ENCODE data around the gene CKAP5. TPM values are rescaled to one million over a fixed set of nuclear protein-coding genes. Genes with fewer than 3 reads are reported as not detected.

The CKAP5 gene
- total and polyA plus RNA-seq, 4 donors = 12.0 to 64.5 (median 39.0) TPM

- DNase-seq = no peak
Measured at GRCh38 chr11:46860218-46860617, 14.1 kb upstream of the CKAP5 start.

GRCh38 chr11:46858920-46859546 lies 13.0 kb upstream of the CKAP5 start:
- H3K27ac ChIP-seq (ENCODE audit: low read depth in 1 of 2, low read length in 2 of 2) = no peak overlapping the region

More at GRCh38 chr11:46860218-46860617, 14.1 kb upstream of the CKAP5 start:
- Histone ChIP-seq H3K27me3 (ENCODE audit: control insufficient read depth in 1 of 2, insufficient read depth in 2 of 2, low read length in 1 of 2) (no peaks in the 10 kb centered on the region), H3K4me3 (ENCODE audit: low read length in 2 of 2) (no peak overlapping the region), H3K9me3 (ENCODE audit: control insufficient read depth, low read length) (no peaks in the 10 kb centered on the region), H3K27ac (ENCODE audit: low read depth in 1 of 2, low read length in 2 of 2) (no peak overlapping the region), H3K36me3 (ENCODE audit: control insufficient read depth in 1 of 2, insufficient read depth in 2 of 2, low read length in 1 of 2) (peaks cover 0 to 1% of the 10 kb centered on the region in 2 donors), H3K4me1 (ENCODE audit: control insufficient read depth in 1 of 2, insufficient read depth in 2 of 2, low read length in 2 of 2) (no peaks in the 10 kb centered on the region)
- 7 to 17% methylated on average over 4 of the region's 4 CpGs for WGBS, 2 donors
- ATAC-seq (ENCODE audit: low FRiP score) = no peak
- intact Hi-C loops (cut with DNase I) = no loop called here

GRCh38 chr11:46857666-46858065 lies 11.6 kb upstream of the CKAP5 start:
- Histone ChIP-seq H3K27ac (ENCODE audit: low read depth in 1 of 2, low read length in 2 of 2) (no peak overlapping the region), H3K36me3 (ENCODE audit: control insufficient read depth in 1 of 2, insufficient read depth in 2 of 2, low read length in 1 of 2) (no peaks in the 10 kb centered on the region), H3K4me3 (ENCODE audit: low read length in 2 of 2) (no peak overlapping the region), H3K4me1 (ENCODE audit: control insufficient read depth in 1 of 2, insufficient read depth in 2 of 2, low read length in 2 of 2) (no peaks in the 10 kb centered on the region), H3K9me3 (ENCODE audit: control insufficient read depth, low read length) (no peaks in the 10 kb centered on the region), H3K27me3 (ENCODE audit: control insufficient read depth in 1 of 2, insufficient read depth in 2 of 2, low read length in 1 of 2) (no peaks in the 10 kb centered on the region)
- ATAC-seq (ENCODE audit: low FRiP score) (no peak), DNase-seq (no peak)
- intact Hi-C loops (cut with DNase I) = no loop called here
- WGBS, 2 donors = 76 to 85% methylated on average over 4 of the region's 4 CpGs

More at GRCh38 chr11:46858920-46859546, 13.0 kb upstream of the CKAP5 start:
- DNase-seq (no peak), ATAC-seq (ENCODE audit: low FRiP score) (no peak)
- H3K4me3 ChIP-seq (ENCODE audit: low read length in 2 of 2) = no peak overlapping the region
- intact Hi-C loops (cut with DNase I) = no loop called here
- H3K27me3 ChIP-seq (ENCODE audit: control insufficient read depth in 1 of 2, insufficient read depth in 2 of 2, low read length in 1 of 2) = no peaks in the 10 kb centered on the region
- no peaks in the 10 kb centered on the region for H3K4me1 ChIP-seq (ENCODE audit: control insufficient read depth in 1 of 2, insufficient read depth in 2 of 2, low read length in 2 of 2)
- WGBS, 2 donors = 53 to 63% methylated on average over 12 of the region's 12 CpGs
- no peaks in the 10 kb centered on the region for H3K36me3 ChIP-seq (ENCODE audit: control insufficient read depth in 1 of 2, insufficient read depth in 2 of 2, low read length in 1 of 2)
- no peaks in the 10 kb centered on the region for H3K9me3 ChIP-seq (ENCODE audit: control insufficient read depth, low read length)

- H3K27ac ChIP-seq (ENCODE audit: low read depth in 1 of 2, low read length in 2 of 2) = no peak overlapping the region
- ATAC-seq (ENCODE audit: low FRiP score) = no peak
- no peak for DNase-seq
Measured at GRCh38 chr11:46856605-46857343, 10.7 kb upstream of the CKAP5 start.

GRCh38 chr11:46855863-46856262 lies 9.8 kb upstream of the CKAP5 start:
- Histone ChIP-seq H3K4me3 (ENCODE audit: low read length in 2 of 2) (no peak overlapping the region), H3K27me3 (ENCODE audit: control insufficient read depth in 1 of 2, insufficient read depth in 2 of 2, low read length in 1 of 2) (no peaks in the 10 kb centered on the region), H3K36me3 (ENCODE audit: control insufficient read depth in 1 of 2, insufficient read depth in 2 of 2, low read length in 1 of 2) (no peaks in the 10 kb centered on the region), H3K27ac (ENCODE audit: low read depth in 1 of 2, low read length in 2 of 2) (no peak overlapping the region), H3K9me3 (ENCODE audit: control insufficient read depth, low read length) (no peaks in the 10 kb centered on the region), H3K4me1 (ENCODE audit: control insufficient read depth in 1 of 2, insufficient read depth in 2 of 2, low read length in 2 of 2) (no peaks in the 10 kb centered on the region)
- ATAC-seq (ENCODE audit: low FRiP score) (no peak), DNase-seq (no peak)
- WGBS, 2 donors = 99 to 100% methylated on average over 2 of the region's 2 CpGs
- intact Hi-C loops (cut with DNase I) = no loop called here

More at GRCh38 chr11:46856605-46857343, 10.7 kb upstream of the CKAP5 start:
- WGBS, 2 donors = 70 to 74% methylated on average over 5 of the region's 5 CpGs
- Histone ChIP-seq H3K4me1 (ENCODE audit: control insufficient read depth in 1 of 2, insufficient read depth in 2 of 2, low read length in 2 of 2) (no peaks in the 10 kb centered on the region), H3K9me3 (ENCODE audit: control insufficient read depth, low read length) (no peaks in the 10 kb centered on the region), H3K36me3 (ENCODE audit: control insufficient read depth in 1 of 2, insufficient read depth in 2 of 2, low read length in 1 of 2) (no peaks in the 10 kb centered on the region), H3K27me3 (ENCODE audit: control insufficient read depth in 1 of 2, insufficient read depth in 2 of 2, low read length in 1 of 2) (no peaks in the 10 kb centered on the region), H3K4me3 (ENCODE audit: low read length in 2 of 2) (no peak overlapping the region)
- intact Hi-C loops (cut with DNase I) = no loop called here

GRCh38 chr11:46855167-46855566 lies 9.1 kb upstream of the CKAP5 start:
- H3K4me3 ChIP-seq (ENCODE audit: low read length in 2 of 2) = no peak overlapping the region

GRCh38 chr11:46850829-46851380 lies 4.8 kb upstream of the CKAP5 start:
- no peak overlapping the region for H3K27ac ChIP-seq (ENCODE audit: low read depth in 1 of 2, low read length in 2 of 2)
- no peak overlapping the region for H3K4me3 ChIP-seq (ENCODE audit: low read length in 2 of 2)
- DNase-seq (no peak), ATAC-seq (ENCODE audit: low FRiP score) (no peak)
- intact Hi-C loops (cut with DNase I) = no loop called here
- 69 to 70% methylated on average over 10 of the region's 10 CpGs for WGBS, 2 donors
- H3K36me3 ChIP-seq (ENCODE audit: control insufficient read depth in 1 of 2, insufficient read depth in 2 of 2, low read length in 1 of 2) = no peaks in the 10 kb centered on the region
- H3K4me1 ChIP-seq (ENCODE audit: control insufficient read depth in 1 of 2, insufficient read depth in 2 of 2, low read length in 2 of 2) = no peaks in the 10 kb centered on the region
- H3K9me3 ChIP-seq (ENCODE audit: control insufficient read depth, low read length) = no peaks in the 10 kb centered on the region
- H3K27me3 ChIP-seq (ENCODE audit: control insufficient read depth in 1 of 2, insufficient read depth in 2 of 2, low read length in 1 of 2) = no peaks in the 10 kb centered on the region

More at GRCh38 chr11:46855167-46855566, 9.1 kb upstream of the CKAP5 start:
- Histone ChIP-seq H3K9me3 (ENCODE audit: control insufficient read depth, low read length) (no peaks in the 10 kb centered on the region), H3K27ac (ENCODE audit: low read depth in 1 of 2, low read length in 2 of 2) (no peak overlapping the region), H3K27me3 (ENCODE audit: control insufficient read depth in 1 of 2, insufficient read depth in 2 of 2, low read length in 1 of 2) (no peaks in the 10 kb centered on the region), H3K4me1 (ENCODE audit: control insufficient read depth in 1 of 2, insufficient read depth in 2 of 2, low read length in 2 of 2) (no peaks in the 10 kb centered on the region), H3K36me3 (ENCODE audit: control insufficient read depth in 1 of 2, insufficient read depth in 2 of 2, low read length in 1 of 2) (no peaks in the 10 kb centered on the region)
- WGBS, 2 donors = 77 to 83% methylated on average over 3 of the region's 3 CpGs
- intact Hi-C loops (cut with DNase I) = no loop called here
- DNase-seq (no peak), ATAC-seq (ENCODE audit: low FRiP score) (no peak)

- intact Hi-C loops (cut with DNase I) = no loop called here
- WGBS, 2 donors = 85 to 88% methylated on average over 1 of the region's 1 CpG
- Histone ChIP-seq H3K36me3 (ENCODE audit: control insufficient read depth in 1 of 2, insufficient read depth in 2 of 2, low read length in 1 of 2) (no peaks in the 10 kb centered on the region), H3K27ac (ENCODE audit: low read depth in 1 of 2, low read length in 2 of 2) (no peak overlapping the region), H3K27me3 (ENCODE audit: control insufficient read depth in 1 of 2, insufficient read depth in 2 of 2, low read length in 1 of 2) (no peaks in the 10 kb centered on the region), H3K9me3 (ENCODE audit: control insufficient read depth, low read length) (no peaks in the 10 kb centered on the region), H3K4me1 (ENCODE audit: control insufficient read depth in 1 of 2, insufficient read depth in 2 of 2, low read length in 2 of 2) (no peaks in the 10 kb centered on the region), H3K4me3 (ENCODE audit: low read length in 2 of 2) (no peak overlapping the region)
- ATAC-seq (ENCODE audit: low FRiP score) (no peak), DNase-seq (no peak)
Measured at GRCh38 chr11:46849631-46850030, 3.6 kb upstream of the CKAP5 start.

GRCh38 chr11:46846510-46846830 lies 390 bp upstream of the CKAP5 start:
- no peaks in the 10 kb centered on the region for H3K4me1 ChIP-seq (ENCODE audit: control insufficient read depth in 1 of 2, insufficient read depth in 2 of 2, low read length in 2 of 2)
- intact Hi-C loops (cut with DNase I) = loop anchor here in 1 of 2 donors (1.0 kb wide), 1 partner anchor 20 kb away; no protein-coding TSS in a partner anchor
- H3K27ac ChIP-seq (ENCODE audit: low read depth in 1 of 2, low read length in 2 of 2) = no peak overlapping the region
- H3K27me3 ChIP-seq (ENCODE audit: control insufficient read depth in 1 of 2, insufficient read depth in 2 of 2, low read length in 1 of 2) = no peaks in the 10 kb centered on the region
- 1 to 3% methylated on average over 6 of the region's 6 CpGs for WGBS, 2 donors
- no peaks in the 10 kb centered on the region for H3K9me3 ChIP-seq (ENCODE audit: control insufficient read depth, low read length)
- H3K4me3 ChIP-seq (ENCODE audit: low read length in 2 of 2) = peak overlapping the region; percentile 84 to 92
- ATAC-seq (ENCODE audit: low FRiP score) (no peak), DNase-seq (no peak)
- no peaks in the 10 kb centered on the region for H3K36me3 ChIP-seq (ENCODE audit: control insufficient read depth in 1 of 2, insufficient read depth in 2 of 2, low read length in 1 of 2)

Data from aorta (tissue), 5 donors.